Tibial artery (tissue), 4 donors: ENCODE data around the gene BRS3.

Experiments
- DNase-seq, 2 donors: peaks; one replicate each; pipeline ENCODE4 v3.0.0-alpha.2; 2019
- H3K27ac ChIP-seq, 2 donors: fragments of 200-600 bp; sonication (generic) in 1 of 2; 1 replicate in 1 of 2; 2 replicates in 1 of 2; pipeline ENCODE4 v1.5.1; 2018 to 2019; ENCODE audit warnings: mild to moderate bottlenecking in 1 of 2
- H3K27me3 ChIP-seq, 2 donors: fragments of 200-600 bp; sonication (generic) in 1 of 2; one replicate each; pipeline versions ENCODE4 v1.5.1 to v1.6.0; 2016 to 2019
- H3K36me3 ChIP-seq, 3 donors: fragments of 200-600 bp; sonication (generic) in 2 of 3; one replicate each; pipeline ENCODE4 v1.5.1; 2016 to 2019; ENCODE audit warnings: mild to moderate bottlenecking in 2 of 3
- H3K4me1 ChIP-seq, 4 donors: fragments of 200-600 bp; sonication (generic) in 2 of 4; 1 replicate in 3 of 4; 2 replicates in 1 of 4; pipeline ENCODE4 v1.5.1; 2016 to 2019
- H3K4me3 ChIP-seq, 2 donors: fragments of 200-600 bp; sonication (generic) in 1 of 2; 1 replicate in 1 of 2; 2 replicates in 1 of 2; pipeline ENCODE4 v1.5.1; 2018 to 2019; ENCODE audit warnings: mild to moderate bottlenecking in 2 of 2
- H3K9me3 ChIP-seq, 3 donors: fragments of 200-600 bp; sonication (generic) in 1 of 3; one replicate each; pipeline ENCODE4 v1.5.1; 2016 to 2019
- intact Hi-C: fragments of 100-400 bp; cut with DNase I; formaldehyde crosslinking; loops from one replicate; pipeline ENCODE4 v1.15.0; 2023; ENCODE audit warnings: low total_unique reads
- TF ChIP-seq, protein P1 (sequence below), 2 experiments: fragments of 200-600 bp in 1 of 2; fragments of 450-650 bp in 1 of 2; IDR thresholded peaks; one replicate each; pipeline ENCODE4 v1.5.1; 2017 to 2019; ENCODE audit warnings: antibody characterized with exemption in 2 of 2, mild to moderate bottlenecking in 1 of 2, moderate library complexity in 1 of 2

BRS3 gene

GRCh38 chrX:136493011-136493410, 5.3 kb downstream of the BRS3 start:
- no peaks in the 10 kb centered on the region for H3K36me3 ChIP-seq
- H3K27ac ChIP-seq = no peak overlapping the region
- intact Hi-C loops = no loop called here
- DNase-seq = no peak
- H3K27me3 ChIP-seq = peaks cover 0 to 5% of the 10 kb centered on the region in 2 donors
- no peaks in the 10 kb centered on the region for H3K9me3 ChIP-seq
- H3K4me1 ChIP-seq = no peaks in the 10 kb centered on the region
- no peak overlapping the region for H3K4me3 ChIP-seq
- TF ChIP-seq, protein P1, sequence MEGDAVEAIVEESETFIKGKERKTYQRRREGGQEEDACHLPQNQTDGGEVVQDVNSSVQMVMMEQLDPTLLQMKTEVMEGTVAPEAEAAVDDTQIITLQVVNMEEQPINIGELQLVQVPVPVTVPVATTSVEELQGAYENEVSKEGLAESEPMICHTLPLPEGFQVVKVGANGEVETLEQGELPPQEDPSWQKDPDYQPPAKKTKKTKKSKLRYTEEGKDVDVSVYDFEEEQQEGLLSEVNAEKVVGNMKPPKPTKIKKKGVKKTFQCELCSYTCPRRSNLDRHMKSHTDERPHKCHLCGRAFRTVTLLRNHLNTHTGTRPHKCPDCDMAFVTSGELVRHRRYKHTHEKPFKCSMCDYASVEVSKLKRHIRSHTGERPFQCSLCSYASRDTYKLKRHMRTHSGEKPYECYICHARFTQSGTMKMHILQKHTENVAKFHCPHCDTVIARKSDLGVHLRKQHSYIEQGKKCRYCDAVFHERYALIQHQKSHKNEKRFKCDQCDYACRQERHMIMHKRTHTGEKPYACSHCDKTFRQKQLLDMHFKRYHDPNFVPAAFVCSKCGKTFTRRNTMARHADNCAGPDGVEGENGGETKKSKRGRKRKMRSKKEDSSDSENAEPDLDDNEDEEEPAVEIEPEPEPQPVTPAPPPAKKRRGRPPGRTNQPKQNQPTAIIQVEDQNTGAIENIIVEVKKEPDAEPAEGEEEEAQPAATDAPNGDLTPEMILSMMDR (IDR thresholded peaks at IDR 0.05) = no peak

- H3K9me3 ChIP-seq = no peaks in the 10 kb centered on the region
- DNase-seq = no peak
- peaks cover 0 to 12% (median 0%) of the 10 kb centered on the region in 4 donors for H3K4me1 ChIP-seq
- H3K27ac ChIP-seq = no peak overlapping the region
- intact Hi-C loops = no loop called here
- no peaks in the 10 kb centered on the region for H3K36me3 ChIP-seq
- peaks cover 0 to 5% of the 10 kb centered on the region in 2 donors for H3K27me3 ChIP-seq
- no peak overlapping the region for H3K4me3 ChIP-seq
- TF ChIP-seq, protein P1 (IDR thresholded peaks at IDR 0.05) = no peak
Observed at GRCh38 chrX:136495043-136495442, 7.3 kb downstream of the BRS3 start.

DNA sequence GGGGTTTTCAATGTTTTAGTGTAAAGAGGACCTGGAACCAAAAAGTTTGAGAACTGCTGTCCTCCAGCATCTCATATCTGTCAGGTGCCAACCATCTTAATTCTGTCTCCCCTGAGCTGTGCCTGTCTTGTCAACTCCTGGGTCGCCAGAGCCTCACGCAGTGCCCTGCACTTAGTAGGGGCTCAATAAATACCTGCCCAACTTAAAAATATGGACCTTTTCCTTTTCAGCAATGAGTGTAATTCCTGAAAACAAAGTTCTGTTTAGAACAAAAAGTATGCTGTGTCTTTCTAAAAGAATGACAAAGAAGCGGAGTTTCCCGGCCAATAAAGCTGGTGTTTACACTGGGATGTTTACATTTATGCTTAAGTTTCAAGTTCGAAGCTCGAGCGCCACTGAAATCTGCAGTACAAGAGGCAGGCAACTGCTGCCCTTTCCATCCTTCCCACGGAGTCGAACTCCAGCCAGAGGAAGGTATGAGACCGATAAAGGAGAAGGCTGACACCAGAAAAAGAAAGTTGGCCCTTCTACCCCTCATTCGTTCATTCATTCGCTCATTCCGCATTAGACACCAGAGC, 8.5 kb downstream of the BRS3 start:
- Histone ChIP-seq H3K27ac (peak overlapping the region; percentile 91 to 94), H3K4me1 (peaks cover 0 to 12% (median 0%) of the 10 kb centered on the region in 4 donors), H3K4me3 (peak overlapping the region; percentile 67 to 74), H3K36me3 (peaks cover 0 to 3% (median 0%) of the 10 kb centered on the region in 3 donors), H3K9me3 (no peaks in the 10 kb centered on the region), H3K27me3 (peaks cover 0 to under 1% of the 10 kb centered on the region in 2 donors)
- intact Hi-C loops = no loop called here
- TF ChIP-seq, protein P1 (IDR thresholded peaks at IDR 0.05) = no peak
- DNase-seq = no peak

DNA sequence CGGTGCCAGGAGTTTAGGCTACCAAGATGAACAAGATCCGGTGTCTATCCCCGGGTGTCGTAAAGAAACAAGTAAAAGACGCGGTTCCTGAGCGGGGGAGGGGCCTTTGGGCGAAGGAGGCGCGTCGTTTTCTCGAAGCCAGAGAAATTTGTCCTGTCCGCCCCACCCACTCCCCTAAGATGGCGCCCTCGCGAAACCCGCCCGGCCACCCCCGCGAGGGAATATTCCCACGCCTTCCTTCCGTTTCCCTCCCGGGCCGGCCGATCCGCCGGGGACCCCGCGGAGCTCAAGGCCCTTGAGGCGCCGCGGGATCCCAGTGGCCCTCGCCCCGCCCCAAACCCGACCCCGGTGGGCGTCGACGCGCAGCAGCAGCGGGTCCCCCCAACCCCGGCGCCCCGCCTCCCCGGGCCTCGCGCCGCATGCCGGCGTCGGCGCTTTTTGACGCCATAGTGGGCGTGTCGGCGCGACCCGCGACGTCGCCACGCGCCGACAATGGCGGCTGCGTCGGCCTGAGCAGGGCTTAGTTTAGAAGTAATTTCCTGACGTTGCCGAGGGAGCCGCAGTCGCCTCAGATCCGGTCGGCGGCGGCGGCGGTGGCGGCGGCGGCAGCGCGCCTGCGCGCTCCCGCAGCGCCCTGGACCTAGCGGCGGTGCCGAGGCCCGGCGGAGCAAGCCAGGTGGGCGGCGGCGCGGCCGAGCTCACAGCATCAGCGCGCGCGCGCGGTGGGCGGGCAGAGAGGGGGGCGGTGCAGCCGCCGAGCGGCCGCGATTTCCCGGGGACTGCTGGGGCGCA, 9.2 kb downstream of the BRS3 start:
- no peaks in the 10 kb centered on the region for H3K27me3 ChIP-seq
- peaks cover 0 to 12% (median 0%) of the 10 kb centered on the region in 4 donors for H3K4me1 ChIP-seq
- peak; percentile 85 to 90 for DNase-seq
- no peaks in the 10 kb centered on the region for H3K9me3 ChIP-seq
- peak overlapping the region; percentile 91 to 94 for H3K27ac ChIP-seq
- intact Hi-C loops = no loop called here
- TF ChIP-seq, protein P1 (IDR thresholded peaks at IDR 0.05) = no peak
- H3K4me3 ChIP-seq = peak overlapping the region; percentile 67 to 74
- H3K36me3 ChIP-seq = peaks cover 0 to 3% (median 0%) of the 10 kb centered on the region in 3 donors

GRCh38 chrX:136497556-136498052, 9.9 kb downstream of the BRS3 start, which contains the start of gene HTATSF1:
HTATSF1 (plus strand) TSS chrX:136497592; CDS start chrX:136497685, 93 bp downstream.
- intact Hi-C loops = no loop called here
- H3K4me3 ChIP-seq = peak within 1 kb of the TSS; percentile 67 to 74
- no peaks in the 10 kb centered on the region for H3K27me3 ChIP-seq
- DNase-seq = peak in 1 of 2 donors; percentile 61
- H3K4me1 ChIP-seq = peaks cover 0 to 12% (median 0%) of the 10 kb centered on the region in 4 donors
- H3K27ac ChIP-seq = peak within 1 kb of the TSS; percentile 91 to 94
- no peaks in the 10 kb centered on the region for H3K9me3 ChIP-seq
- peaks cover 0 to 3% (median 0%) of the 10 kb centered on the region in 3 donors for H3K36me3 ChIP-seq
- TF ChIP-seq, protein P1 (IDR thresholded peaks at IDR 0.05) = no peak
